ENCODE data around the gene TOMM34. TPM values are rescaled to one million over a fixed set of nuclear protein-coding genes. Genes with fewer than 3 reads are reported as not detected.

TOMM34 gene
- polyA plus RNA-seq, 1 experiment: 31.8 TPM

GRCh38 chr20:44970243-44970757 is 10.1 kb upstream of the TOMM34 start:
- Histone ChIP-seq H3K27ac (ENCODE audit: low read depth, low read length) (no peak overlapping the region), H3K4me3 (ENCODE audit: low read depth, low read length) (no peak overlapping the region), H3K9me3 (ENCODE audit: control insufficient read depth, insufficient read depth, low read length) (no peaks in the 10 kb centered on the region), H3K27me3 (ENCODE audit: control insufficient read depth, insufficient read depth, low read length) (no peaks in the 10 kb centered on the region)
- ChIA-PET CTCF (interaction anchor here (0.6 to 1.9 kb wide), 4 partner anchors 41 to 320 kb away, joined by 3 to 6 read pairs (median 4); no protein-coding TSS in a partner anchor), POLR2A (no interaction called here)
- DNase-seq (ENCODE audit: low read depth, low spot score): no peak
- TF ChIP-seq CTCF (IDR thresholded peaks at IDR 0.05; ENCODE audit: low read depth, low read length): no peak

- H3K9me3 ChIP-seq (ENCODE audit: control insufficient read depth, insufficient read depth, low read length): no peaks in the 10 kb centered on the region
- H3K4me3 ChIP-seq (ENCODE audit: low read depth, low read length): no peak overlapping the region
- POLR2A ChIA-PET: no interaction called here
- H3K27me3 ChIP-seq (ENCODE audit: control insufficient read depth, insufficient read depth, low read length): no peaks in the 10 kb centered on the region
- CTCF ChIA-PET: no interaction called here
- H3K27ac ChIP-seq (ENCODE audit: low read depth, low read length): no peak overlapping the region
- no peak for TF ChIP-seq CTCF (IDR thresholded peaks at IDR 0.05; ENCODE audit: low read depth, low read length)
- DNase-seq (ENCODE audit: low read depth, low spot score): no peak
These were observed 9.2 kb upstream of the TOMM34 start for GRCh38 chr20:44969300-44969894.

GRCh38 chr20:44967207-44967807 is 7.1 kb upstream of the TOMM34 start:
- DNase-seq (ENCODE audit: low read depth, low spot score): no peak
- ChIA-PET CTCF (interaction anchor here (1.2 to 3.3 kb wide), 2 partner anchors 44 to 129 kb away, joined by 3 to 11 read pairs; no protein-coding TSS in a partner anchor), POLR2A (no interaction called here)
- no peaks in the 10 kb centered on the region for H3K9me3 ChIP-seq (ENCODE audit: control insufficient read depth, insufficient read depth, low read length)
- no peak overlapping the region for H3K27ac ChIP-seq (ENCODE audit: low read depth, low read length)
- H3K27me3 ChIP-seq (ENCODE audit: control insufficient read depth, insufficient read depth, low read length): no peaks in the 10 kb centered on the region
- H3K4me3 ChIP-seq (ENCODE audit: low read depth, low read length): peak overlapping the region; percentile 95
- TF ChIP-seq CTCF (IDR thresholded peaks at IDR 0.05; ENCODE audit: low read depth, low read length): no peak

GRCh38 chr20:44966030-44966961 is 6.1 kb upstream of the TOMM34 start, which contains the start of gene STK4:
STK4 (plus strand) TSS chr20:44966512; CDS start chr20:44966569, 57 bp downstream.
- H3K27ac ChIP-seq (ENCODE audit: low read depth, low read length): no peak within 1 kb of the TSS
- DNase-seq (ENCODE audit: low read depth, low spot score): peak; percentile 53
- ChIA-PET POLR2A (no interaction called here), CTCF (interaction anchor here (0.7 to 3.3 kb wide), 8 partner anchors 12 to 327 kb away, joined by 3 to 11 read pairs (median 4); no protein-coding TSS in a partner anchor)
- no peaks in the 10 kb centered on the region for H3K27me3 ChIP-seq (ENCODE audit: control insufficient read depth, insufficient read depth, low read length)
- TF ChIP-seq CTCF (IDR thresholded peaks at IDR 0.05; ENCODE audit: low read depth, low read length): peak; percentile 50
- peak within 1 kb of the TSS; percentile 95 for H3K4me3 ChIP-seq (ENCODE audit: low read depth, low read length)
- no peaks in the 10 kb centered on the region for H3K9me3 ChIP-seq (ENCODE audit: control insufficient read depth, insufficient read depth, low read length)

Measured in AG04450 (cell line).